Stimulated activated memory B cell treated with anti-CD40 and anti-IgM and Interleukin-4, amounts not matched to agents 10 μg/mL and 1 μg/mL and 100 μg/mL, for 72 hours (primary cell): Measurements from ENCODE around the gene SLC6A13.

Experiments used
- ATAC-seq: fragments of 150-1000 bp; cut with Tn5 transposase; 2 replicates; pipeline ENCODE4 v1.10.0; 2021
- H3K27ac Mint-ChIP-seq: one replicate; pipeline ENCODE4 v1.8.0; 2022; ENCODE audit warnings: mild to moderate bottlenecking, mixed read lengths
- H3K27me3 Mint-ChIP-seq: one replicate; pipeline ENCODE4 v1.8.0; 2022; ENCODE audit warnings: mixed read lengths
- H3K36me3 Mint-ChIP-seq: one replicate; pipeline ENCODE4 v1.8.0; 2022; ENCODE audit warnings: mixed read lengths
- H3K4me1 Mint-ChIP-seq: one replicate; pipeline ENCODE4 v1.8.0; 2022; ENCODE audit warnings: mixed read lengths
- H3K4me3 Mint-ChIP-seq: one replicate; pipeline ENCODE4 v1.8.0; 2022; ENCODE audit warnings: mild to moderate bottlenecking, moderate library complexity, mixed read lengths
- H3K9me3 Mint-ChIP-seq: one replicate; pipeline ENCODE4 v1.8.0; 2022; ENCODE audit warnings: mixed read lengths

The SLC6A13 gene

GRCh38 chr12:207804-208203 is 54.8 kb downstream of the SLC6A13 start:
- H3K4me3 Mint-ChIP-seq, result no peak overlapping the region
- H3K27me3 Mint-ChIP-seq, result peaks cover 87% of the 10 kb centered on the region
- H3K4me1 Mint-ChIP-seq, result peaks cover 8% of the 10 kb centered on the region
- no peaks in the 10 kb centered on the region for H3K36me3 Mint-ChIP-seq
- no peak overlapping the region for H3K27ac Mint-ChIP-seq
- no peak for ATAC-seq
- peaks cover 3% of the 10 kb centered on the region for H3K9me3 Mint-ChIP-seq

- Mint-ChIP-seq H3K27ac (no peak overlapping the region), H3K27me3 (peaks cover 87% of the 10 kb centered on the region), H3K4me1 (peaks cover 1% of the 10 kb centered on the region), H3K4me3 (no peak overlapping the region), H3K36me3 (no peaks in the 10 kb centered on the region), H3K9me3 (peaks cover 3% of the 10 kb centered on the region)
- ATAC-seq, result no peak
These were observed 55.7 kb downstream of the SLC6A13 start for GRCh38 chr12:206746-207440.

GRCh38 chr12:205026-205425 is 57.6 kb downstream of the SLC6A13 start:
- H3K4me1 Mint-ChIP-seq, result no peaks in the 10 kb centered on the region
- peaks cover 3% of the 10 kb centered on the region for H3K9me3 Mint-ChIP-seq
- H3K27me3 Mint-ChIP-seq, result peaks cover 85% of the 10 kb centered on the region
- H3K27ac Mint-ChIP-seq, result no peak overlapping the region
- ATAC-seq, result no peak
- no peak overlapping the region for H3K4me3 Mint-ChIP-seq
- no peaks in the 10 kb centered on the region for H3K36me3 Mint-ChIP-seq

- no peak overlapping the region for H3K4me3 Mint-ChIP-seq
- no peaks in the 10 kb centered on the region for H3K36me3 Mint-ChIP-seq
- H3K27ac Mint-ChIP-seq, result no peak overlapping the region
- no peak for ATAC-seq
- peaks cover 77% of the 10 kb centered on the region for H3K27me3 Mint-ChIP-seq
- no peaks in the 10 kb centered on the region for H3K4me1 Mint-ChIP-seq
- H3K9me3 Mint-ChIP-seq, result peaks cover 3% of the 10 kb centered on the region
These were observed 58.4 kb downstream of the SLC6A13 start for GRCh38 chr12:204261-204678.

GRCh38 chr12:203462-204260 is 59.0 kb downstream of the SLC6A13 start:
- Mint-ChIP-seq H3K27ac (no peak overlapping the region), H3K4me3 (no peak overlapping the region), H3K27me3 (peaks cover 72% of the 10 kb centered on the region), H3K36me3 (no peaks in the 10 kb centered on the region), H3K4me1 (no peaks in the 10 kb centered on the region), H3K9me3 (peaks cover 3% of the 10 kb centered on the region)
- peak; percentile 35 for ATAC-seq

- Mint-ChIP-seq H3K36me3 (no peaks in the 10 kb centered on the region), H3K27ac (no peak overlapping the region), H3K27me3 (peaks cover 72% of the 10 kb centered on the region), H3K4me3 (no peak overlapping the region), H3K9me3 (peaks cover 3% of the 10 kb centered on the region), H3K4me1 (no peaks in the 10 kb centered on the region)
- no peak for ATAC-seq
These were observed 59.6 kb downstream of the SLC6A13 start for GRCh38 chr12:203074-203461.

GRCh38 chr12:202081-202731 is 60.4 kb downstream of the SLC6A13 start:
- Mint-ChIP-seq H3K27me3 (peaks cover 70% of the 10 kb centered on the region), H3K27ac (no peak overlapping the region), H3K9me3 (peaks cover 3% of the 10 kb centered on the region), H3K4me3 (no peak overlapping the region), H3K36me3 (no peaks in the 10 kb centered on the region), H3K4me1 (no peaks in the 10 kb centered on the region)
- no peak for ATAC-seq

- no peak overlapping the region for H3K27ac Mint-ChIP-seq
- H3K4me3 Mint-ChIP-seq, result no peak overlapping the region
- H3K9me3 Mint-ChIP-seq, result peaks cover 3% of the 10 kb centered on the region
- peak; percentile 4 for ATAC-seq
- H3K4me1 Mint-ChIP-seq, result no peaks in the 10 kb centered on the region
- H3K36me3 Mint-ChIP-seq, result no peaks in the 10 kb centered on the region
- H3K27me3 Mint-ChIP-seq, result peaks cover 62% of the 10 kb centered on the region
These were observed 61.3 kb downstream of the SLC6A13 start for GRCh38 chr12:201361-201760.

- H3K27me3 Mint-ChIP-seq, result peaks cover 49% of the 10 kb centered on the region
- ATAC-seq, result no peak
- H3K36me3 Mint-ChIP-seq, result no peaks in the 10 kb centered on the region
- no peak overlapping the region for H3K27ac Mint-ChIP-seq
- no peaks in the 10 kb centered on the region for H3K4me1 Mint-ChIP-seq
- no peaks in the 10 kb centered on the region for H3K9me3 Mint-ChIP-seq
- no peak overlapping the region for H3K4me3 Mint-ChIP-seq
These were observed 63.9 kb downstream of the SLC6A13 start for GRCh38 chr12:198705-199104.

- Mint-ChIP-seq H3K27ac (no peak overlapping the region), H3K27me3 (peaks cover 54% of the 10 kb centered on the region), H3K4me3 (no peak overlapping the region), H3K36me3 (no peaks in the 10 kb centered on the region), H3K9me3 (no peaks in the 10 kb centered on the region), H3K4me1 (no peaks in the 10 kb centered on the region)
- ATAC-seq, result no peak
These were observed 64.5 kb downstream of the SLC6A13 start for GRCh38 chr12:197911-198695.

GRCh38 chr12:197347-197746 is 65.3 kb downstream of the SLC6A13 start:
- Mint-ChIP-seq H3K4me3 (no peak overlapping the region), H3K4me1 (no peaks in the 10 kb centered on the region), H3K27ac (no peak overlapping the region), H3K9me3 (no peaks in the 10 kb centered on the region), H3K36me3 (no peaks in the 10 kb centered on the region), H3K27me3 (peaks cover 54% of the 10 kb centered on the region)
- no peak for ATAC-seq

- H3K4me1 Mint-ChIP-seq, result no peaks in the 10 kb centered on the region
- peaks cover 52% of the 10 kb centered on the region for H3K27me3 Mint-ChIP-seq
- no peaks in the 10 kb centered on the region for H3K36me3 Mint-ChIP-seq
- no peak for ATAC-seq
- peaks cover 2% of the 10 kb centered on the region for H3K9me3 Mint-ChIP-seq
- no peak overlapping the region for H3K4me3 Mint-ChIP-seq
- no peak overlapping the region for H3K27ac Mint-ChIP-seq
These were observed 66.2 kb downstream of the SLC6A13 start for GRCh38 chr12:196436-196835.

- no peak for ATAC-seq
- Mint-ChIP-seq H3K4me1 (no peaks in the 10 kb centered on the region), H3K27ac (no peak overlapping the region), H3K36me3 (no peaks in the 10 kb centered on the region), H3K27me3 (peaks cover 47% of the 10 kb centered on the region), H3K9me3 (peaks cover 3% of the 10 kb centered on the region), H3K4me3 (no peak overlapping the region)
These were observed 66.7 kb downstream of the SLC6A13 start for GRCh38 chr12:195951-196350.

GRCh38 chr12:195156-195555 is 67.5 kb downstream of the SLC6A13 start:
- Mint-ChIP-seq H3K27me3 (peaks cover 42% of the 10 kb centered on the region), H3K4me3 (no peak overlapping the region), H3K36me3 (no peaks in the 10 kb centered on the region), H3K27ac (no peak overlapping the region), H3K9me3 (peaks cover 3% of the 10 kb centered on the region), H3K4me1 (no peaks in the 10 kb centered on the region)
- ATAC-seq, result no peak

- Mint-ChIP-seq H3K4me1 (no peaks in the 10 kb centered on the region), H3K36me3 (no peaks in the 10 kb centered on the region), H3K27ac (no peak overlapping the region), H3K9me3 (peaks cover 3% of the 10 kb centered on the region), H3K4me3 (no peak overlapping the region), H3K27me3 (peaks cover 51% of the 10 kb centered on the region)
- ATAC-seq, result no peak
These were observed 68.4 kb downstream of the SLC6A13 start for GRCh38 chr12:194276-194675.
